ENCODE measurements around the gene BPIFB6. TPM values are rescaled to one million over a fixed set of nuclear protein-coding genes. Genes with fewer than 3 reads are reported as not detected.

BPIFB6 gene
- total and polyA plus RNA-seq, 4 donors, result not detected

DNA sequence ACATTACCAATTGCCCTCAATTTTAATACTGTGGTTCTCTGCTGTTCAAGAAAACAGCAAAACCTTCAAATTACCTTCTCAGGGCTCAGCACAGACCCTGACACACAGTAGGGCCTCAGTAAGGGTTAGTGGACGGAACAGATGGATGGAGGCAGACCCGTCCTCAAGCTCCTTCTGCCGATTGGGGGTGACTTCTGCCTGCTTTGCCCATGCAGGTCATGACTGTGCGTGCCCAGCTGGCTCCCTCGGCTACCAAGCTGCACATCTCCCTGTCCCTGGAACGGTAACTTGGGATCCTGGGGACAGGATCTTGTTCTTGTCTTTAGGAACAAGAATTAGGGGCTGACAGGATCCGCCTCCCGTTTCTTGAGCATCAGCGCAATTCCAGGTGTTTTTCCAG is 38.2 kb downstream of the BPIFB6 start:
- WGBS, result 83% methylated on average over 9 of the region's 9 CpGs
- Histone ChIP-seq H3K9ac (ENCODE audit: low read depth in 1 of 2, low read length in 2 of 2) (no peak overlapping the region), H3K4me1 (ENCODE audit: control insufficient read depth in 4 of 4, insufficient read depth in 4 of 4, low read length in 3 of 4) (no peaks in the 10 kb centered on the region), H3K27me3 (ENCODE audit: control insufficient read depth in 4 of 4, insufficient read depth in 4 of 4, low read length in 3 of 4) (no peaks in the 10 kb centered on the region), H3K27ac (ENCODE audit: low read depth in 1 of 2, low read length in 2 of 2) (no peak overlapping the region), H3K4me3 (ENCODE audit: low read depth in 1 of 3, low read length in 3 of 3) (no peak overlapping the region), H3K36me3 (ENCODE audit: control insufficient read depth in 4 of 4, insufficient read depth in 3 of 4, low read depth in 1 of 4, low read length in 3 of 4) (no peaks in the 10 kb centered on the region), H3K9me3 (ENCODE audit: control insufficient read depth in 4 of 4, low read length in 3 of 4) (no peaks in the 10 kb centered on the region)
- DNase-seq (ENCODE audit: low spot score), result no peak
- TF ChIP-seq FOXA1 (IDR thresholded peaks at IDR 0.05) (no peak), ZBTB33 (IDR thresholded peaks at IDR 0.05) (no peak), JUND (IDR thresholded peaks at IDR 0.05) (no peak), HNF4A (conservative IDR thresholded peaks at IDR 0.05) (no peak), TAF1 (conservative IDR thresholded peaks at IDR 0.05) (no peak), RXRA (IDR thresholded peaks at IDR 0.05) (no peak)

DNA sequence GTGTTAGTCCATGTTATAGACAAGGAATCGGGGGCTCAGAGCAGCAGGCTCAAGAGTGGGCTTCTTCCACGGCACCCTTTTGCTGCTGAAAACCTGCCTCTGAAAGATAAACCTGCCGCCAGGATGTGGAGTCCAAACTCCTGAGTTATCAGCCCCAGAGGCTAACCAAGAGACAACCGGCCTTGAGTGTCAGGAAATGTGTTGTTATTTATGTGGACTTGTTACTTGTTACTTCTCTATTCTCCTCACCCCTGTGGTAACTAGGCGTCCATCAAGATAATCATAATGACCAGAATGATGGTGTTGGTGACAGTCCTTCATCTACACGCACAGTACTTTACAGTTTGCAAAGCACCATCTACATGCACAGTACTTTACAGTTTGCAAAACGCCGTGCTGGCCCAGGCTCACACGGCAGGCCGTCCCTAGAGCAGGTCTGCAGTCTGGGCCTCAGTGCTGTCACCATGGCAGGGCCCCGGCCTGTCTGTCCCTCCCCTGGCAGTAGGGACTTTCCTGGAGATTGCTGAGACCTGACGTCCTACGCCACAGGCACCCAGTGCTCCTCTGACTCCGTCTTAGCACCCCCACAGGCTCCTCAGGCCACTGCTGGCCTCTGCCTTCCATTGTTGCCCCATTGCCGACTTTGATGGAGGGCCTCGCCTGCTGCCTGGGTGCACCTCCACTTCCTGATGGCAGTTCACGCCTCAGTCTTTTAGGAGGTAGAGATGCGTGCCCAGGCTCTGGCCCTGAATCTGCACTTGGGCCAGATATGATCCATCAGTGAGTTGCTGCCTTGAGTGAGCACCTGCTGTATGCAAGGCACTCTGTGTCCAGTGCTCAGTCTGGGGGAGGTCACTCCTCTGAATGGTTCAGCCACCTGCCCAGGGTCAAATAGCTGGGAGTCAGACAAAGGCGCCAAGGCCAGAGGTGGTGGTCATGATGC is 38.9 kb downstream of the BPIFB6 start:
- H3K4me1 ChIP-seq (ENCODE audit: control insufficient read depth in 4 of 4, insufficient read depth in 4 of 4, low read length in 3 of 4), result no peaks in the 10 kb centered on the region
- no peaks in the 10 kb centered on the region for H3K9me3 ChIP-seq (ENCODE audit: control insufficient read depth in 4 of 4, low read length in 3 of 4)
- H3K4me3 ChIP-seq (ENCODE audit: low read depth in 1 of 3, low read length in 3 of 3), result no peak overlapping the region
- H3K27me3 ChIP-seq (ENCODE audit: control insufficient read depth in 4 of 4, insufficient read depth in 4 of 4, low read length in 3 of 4), result no peaks in the 10 kb centered on the region
- DNase-seq (ENCODE audit: low spot score), result no peak
- no peak overlapping the region for H3K9ac ChIP-seq (ENCODE audit: low read depth in 1 of 2, low read length in 2 of 2)
- WGBS, result 83% methylated on average over 19 of the region's 19 CpGs
- H3K27ac ChIP-seq (ENCODE audit: low read depth in 1 of 2, low read length in 2 of 2), result no peak overlapping the region
- H3K36me3 ChIP-seq (ENCODE audit: control insufficient read depth in 4 of 4, insufficient read depth in 3 of 4, low read depth in 1 of 4, low read length in 3 of 4), result no peaks in the 10 kb centered on the region
- TF ChIP-seq EGR1 (IDR thresholded peaks at IDR 0.05; ENCODE audit: low read depth in 2 of 2) (no peak), FOXA1 (IDR thresholded peaks at IDR 0.05) (no peak), RAD21 (IDR thresholded peaks at IDR 0.05) (no peak), YY1 (IDR thresholded peaks at IDR 0.05) (no peak), JUND (IDR thresholded peaks at IDR 0.05) (no peak), TAF1 (conservative IDR thresholded peaks at IDR 0.05) (no peak), REST (IDR thresholded peaks at IDR 0.05) (no peak), ZBTB33 (IDR thresholded peaks at IDR 0.05) (no peak), GABPA (IDR thresholded peaks at IDR 0.05 in 1 of 2, conservative IDR thresholded peaks at IDR 0.05 in 1 of 2) (no peak)
- TF ChIP-seq, protein P1, sequence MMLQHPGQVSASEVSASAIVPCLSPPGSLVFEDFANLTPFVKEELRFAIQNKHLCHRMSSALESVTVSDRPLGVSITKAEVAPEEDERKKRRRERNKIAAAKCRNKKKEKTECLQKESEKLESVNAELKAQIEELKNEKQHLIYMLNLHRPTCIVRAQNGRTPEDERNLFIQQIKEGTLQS (IDR thresholded peaks at IDR 0.05), result no peak
